Measurements from ENCODE around the gene SPTSSA.
"Not testable (repeated sequence)": the region's sequence is repeated elsewhere in the genome, so short reads cannot be mapped to it uniquely, and the experiment has no call there.

Gene SPTSSA, protein sequence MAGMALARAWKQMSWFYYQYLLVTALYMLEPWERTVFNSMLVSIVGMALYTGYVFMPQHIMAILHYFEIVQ

GRCh38 chr14:34462132-34462893, at the start of gene SPTSSA:
TSS of gene SPTSSA (minus strand) at chr14:34462240. CDS start at chr14:34462207, 33 bp downstream.
- DNase-seq = peak; percentile 91 to 93

- no peak for DNase-seq
Observed at GRCh38 chr14:34507884-34508283, 45.8 kb upstream of the SPTSSA start.

DNA sequence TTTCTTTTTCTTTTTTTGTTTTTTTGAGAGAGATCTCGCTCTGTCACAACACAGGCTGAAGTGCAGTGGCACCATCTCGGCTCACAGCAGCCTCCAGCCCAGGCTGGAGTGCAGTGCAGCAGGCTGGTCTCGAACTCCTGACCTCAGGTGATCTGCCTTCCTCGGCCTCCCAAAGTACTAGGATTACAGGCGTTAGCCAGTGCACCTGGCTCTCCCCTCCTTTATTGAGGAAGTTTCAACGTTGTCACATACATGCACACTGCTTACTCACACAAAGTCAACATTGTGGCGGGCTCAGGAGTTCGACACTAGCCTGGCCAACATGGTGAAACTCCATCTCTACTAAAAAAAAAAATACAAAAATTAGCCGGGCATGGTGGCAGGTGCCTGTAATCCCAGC, 45.4 kb upstream of the SPTSSA start:
- no peak for DNase-seq

- not testable (repeated sequence) for DNase-seq
Observed at GRCh38 chr14:34505124-34505491, 43.1 kb upstream of the SPTSSA start.

GRCh38 chr14:34504027-34504426, 42.0 kb upstream of the SPTSSA start:
- not testable (repeated sequence) for DNase-seq

DNA sequence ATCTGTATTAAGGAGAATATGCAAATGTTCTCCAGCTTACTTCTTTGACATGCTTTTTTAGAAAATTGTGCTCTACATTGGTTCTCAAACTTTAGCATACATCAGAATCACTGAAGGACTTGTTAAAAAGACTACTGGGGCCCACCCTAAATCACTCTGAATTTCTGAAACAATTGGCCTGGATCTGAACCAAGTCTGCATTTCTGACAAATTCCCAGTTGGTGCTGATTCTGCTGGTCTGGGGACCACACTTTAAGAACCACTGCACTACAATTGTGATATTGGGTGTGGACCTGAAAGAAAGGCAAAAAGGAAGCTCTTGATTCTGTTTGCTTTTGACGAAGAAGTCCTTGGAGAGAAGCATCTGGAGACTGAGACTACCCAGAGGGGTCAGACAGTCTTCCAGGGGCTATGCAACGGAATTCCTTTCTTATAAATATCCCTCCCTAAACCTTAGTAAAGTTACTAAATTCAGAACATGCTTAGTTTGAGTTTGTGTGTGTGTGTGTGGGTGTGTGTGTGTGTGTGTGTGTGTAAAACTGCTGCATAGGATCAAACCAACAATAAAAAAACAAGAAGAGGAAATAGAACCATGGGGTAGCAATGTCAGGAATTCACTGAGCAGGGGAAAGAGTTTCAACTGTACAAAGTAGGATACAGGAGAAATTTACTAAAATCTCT, 40.6 kb upstream of the SPTSSA start:
- no peak for DNase-seq

DNA sequence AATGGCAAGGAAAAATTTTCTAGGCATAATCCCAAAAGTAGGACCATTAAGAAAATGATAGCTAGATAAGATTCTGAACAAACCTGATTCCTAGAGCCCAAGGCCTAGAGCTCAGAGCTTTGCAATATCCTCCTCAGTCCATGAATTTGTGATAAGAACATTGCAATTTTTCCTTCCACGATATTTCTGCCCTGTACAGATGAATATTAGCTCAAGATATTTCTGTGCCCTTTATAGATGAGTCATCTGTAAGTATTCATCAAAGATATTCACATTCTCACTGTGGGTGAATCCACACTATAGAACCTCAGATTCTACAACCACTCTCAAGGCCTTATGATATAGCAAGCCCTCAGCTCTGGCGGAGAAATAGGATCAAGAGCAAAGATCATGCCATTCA, 40.0 kb upstream of the SPTSSA start:
- no peak for DNase-seq

GRCh38 chr14:34501004-34501580, 39.1 kb upstream of the SPTSSA start:
- no peak for DNase-seq

- peak; percentile 13 to 49 for DNase-seq
Observed at GRCh38 chr14:34498684-34499412, 36.8 kb upstream of the SPTSSA start.

- no peak for DNase-seq
Observed at GRCh38 chr14:34496679-34497513, 34.9 kb upstream of the SPTSSA start.

- no peak for DNase-seq
Observed at GRCh38 chr14:34496007-34496678, 34.1 kb upstream of the SPTSSA start.

DNA sequence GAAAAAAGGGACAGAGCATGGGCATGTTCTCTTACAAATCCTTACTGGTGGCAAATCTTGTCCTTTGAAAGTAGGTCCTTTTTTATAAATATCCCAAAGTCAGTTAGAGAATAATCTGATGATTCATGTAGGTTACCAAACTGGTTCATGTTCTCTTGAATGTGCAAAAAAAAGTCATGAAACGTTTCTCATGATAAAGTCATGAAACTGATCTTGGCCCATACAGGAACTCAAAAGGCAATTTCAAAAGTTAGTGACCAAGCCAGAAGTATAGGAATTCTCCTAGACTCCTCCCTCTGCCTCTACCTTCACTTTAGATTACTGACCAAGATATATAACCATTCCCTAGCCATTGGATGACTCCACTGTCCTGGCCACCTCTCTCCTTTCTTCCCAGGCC, 27.3 kb upstream of the SPTSSA start:
- no peak for DNase-seq

DNA sequence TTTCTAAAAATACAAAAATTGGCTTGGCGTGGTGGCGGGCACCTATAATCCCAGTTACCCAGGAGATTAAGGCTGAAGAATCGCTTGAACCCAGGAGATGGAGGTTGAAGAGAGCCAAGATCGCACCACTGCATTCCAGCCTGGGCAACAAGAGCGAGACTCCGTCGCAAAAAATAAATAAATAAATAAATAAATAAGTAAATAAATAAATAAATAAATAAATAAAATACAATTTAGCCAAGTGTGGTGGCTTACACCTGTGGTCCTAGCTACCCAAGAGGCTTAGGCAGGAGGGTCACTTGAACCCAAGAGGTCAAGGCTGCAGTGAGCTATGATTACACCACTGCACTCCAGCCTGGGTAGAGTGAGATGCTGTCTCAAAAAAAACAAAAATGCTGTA, 26.5 kb upstream of the SPTSSA start:
- no peak for DNase-seq

DNA sequence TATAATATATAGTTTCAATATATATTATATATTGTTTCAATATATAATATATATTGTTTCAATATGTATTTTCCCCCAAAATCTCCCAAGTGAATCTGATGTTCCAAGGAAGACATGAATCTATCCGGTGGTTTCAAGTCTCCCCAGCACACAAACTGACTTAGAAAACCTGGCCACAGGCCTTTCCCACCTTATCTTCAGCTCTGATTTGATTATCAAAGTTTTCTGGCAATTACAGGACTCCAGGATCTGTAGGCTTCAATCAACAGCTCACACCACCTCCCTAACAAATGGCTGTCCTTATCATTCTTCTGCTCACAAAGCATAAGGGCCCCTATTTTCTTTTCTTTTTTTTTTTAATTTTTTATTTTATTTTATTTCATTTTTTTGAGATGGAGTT, 22.7 kb upstream of the SPTSSA start:
- no peak for DNase-seq

DNA sequence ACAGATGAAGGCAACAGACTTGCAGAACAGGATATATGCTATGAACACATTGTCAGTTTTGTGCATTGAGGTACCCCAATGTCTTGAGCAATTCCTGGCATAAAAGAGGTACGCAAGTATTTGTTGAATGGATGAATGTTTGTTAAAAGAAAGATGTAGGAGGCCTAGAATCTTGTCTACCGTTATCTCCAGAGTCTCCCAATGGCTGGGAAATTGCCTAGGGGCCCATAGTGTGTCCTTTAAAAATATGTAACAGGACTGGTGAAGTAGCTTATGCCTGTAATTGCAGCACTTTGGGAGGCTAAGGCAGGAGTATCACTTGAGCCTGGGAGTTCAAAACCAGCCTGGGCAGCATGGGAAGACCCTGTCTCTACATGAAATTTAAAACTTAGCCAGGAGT, 20.4 kb upstream of the SPTSSA start:
- DNase-seq = no peak

GRCh38 chr14:34479694-34480093, 17.7 kb upstream of the SPTSSA start:
- no peak for DNase-seq

GRCh38 chr14:34478261-34478660, 16.2 kb upstream of the SPTSSA start:
- DNase-seq = no peak

GRCh38 chr14:34476036-34476435, 14.0 kb upstream of the SPTSSA start:
- not testable (repeated sequence) for DNase-seq

GRCh38 chr14:34475163-34475562, 13.1 kb upstream of the SPTSSA start:
- no peak for DNase-seq

DNA sequence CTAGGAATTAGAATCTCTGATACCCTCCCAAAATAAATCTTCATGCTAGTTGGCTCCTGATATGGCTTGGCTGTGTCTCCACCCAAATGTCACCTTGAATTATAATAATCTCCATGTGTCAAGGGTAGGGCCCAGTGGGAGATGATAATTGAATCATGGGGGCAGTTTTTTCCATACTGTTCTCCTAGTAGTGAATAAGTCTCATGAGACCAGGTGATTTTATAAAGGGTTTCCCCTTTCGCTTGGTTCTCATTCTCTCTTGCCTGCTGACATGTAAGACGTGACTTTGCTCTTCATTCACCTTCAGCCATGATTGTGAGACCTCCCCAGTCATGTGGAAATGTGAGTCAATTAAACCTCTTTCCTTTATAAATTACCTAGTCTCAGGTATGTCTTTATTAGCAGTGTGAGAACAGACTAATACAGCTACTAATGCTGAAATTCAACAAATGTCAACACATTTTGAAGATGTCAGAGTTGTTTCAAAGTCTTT, 12.2 kb upstream of the SPTSSA start:
- no peak for DNase-seq

- no peak for DNase-seq
Observed at GRCh38 chr14:34472706-34473279, 10.8 kb upstream of the SPTSSA start.

Measured in NCI-H2081 (cell line).